ENCODE results near the gene CHST6.
"Not testable (repeated sequence)": the region's sequence is repeated elsewhere in the genome, so short reads cannot be mapped to it uniquely, and the experiment has no call there.

Gene CHST6

GRCh38 chr16:75495076-75495674 is at the start of gene CHST6:
Gene CHST6 (minus strand): TSS chr16:75495441. CDS start chr16:75479828, 15,613 bp downstream.
- no peak for DNase-seq (ENCODE audit: low read depth)

GRCh38 chr16:75542462-75542861 is 47.2 kb upstream of the CHST6 start:
- not testable (repeated sequence) for DNase-seq (ENCODE audit: low read depth)

- DNase-seq (ENCODE audit: low read depth), result no peak
These were observed 46.0 kb upstream of the CHST6 start for GRCh38 chr16:75541236-75541635.

- DNase-seq (ENCODE audit: low read depth), result not testable (repeated sequence)
These were observed 43.8 kb upstream of the CHST6 start for GRCh38 chr16:75538882-75539565.

DNA sequence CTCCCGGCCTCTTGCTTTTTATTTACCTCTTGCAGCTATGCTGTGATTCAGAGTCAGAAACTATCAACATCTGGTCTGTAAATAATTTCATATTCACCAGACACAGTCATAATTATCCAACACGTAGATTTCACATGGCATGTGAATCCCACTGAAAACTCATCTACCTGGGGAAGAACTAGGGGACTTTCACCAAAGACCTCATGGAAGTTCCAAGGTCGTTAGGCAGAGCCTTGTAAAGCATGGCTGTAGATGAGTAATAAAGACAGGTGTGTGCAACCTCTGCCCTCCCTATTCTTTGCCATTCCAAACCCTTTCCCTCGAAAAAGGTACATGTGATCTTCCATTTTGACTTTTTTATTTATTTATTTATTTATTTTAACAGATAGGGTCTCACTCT is 42.5 kb upstream of the CHST6 start:
- DNase-seq (ENCODE audit: low read depth), result no peak

GRCh38 chr16:75535901-75536300 is 40.7 kb upstream of the CHST6 start, which contains the start of gene CHST5:
Gene CHST5 (minus strand): TSS chr16:75536108. CDS start chr16:75530384, 5,724 bp downstream.
- DNase-seq (ENCODE audit: low read depth), result no peak

- DNase-seq (ENCODE audit: low read depth), result no peak
These were observed 40.1 kb upstream of the CHST6 start for GRCh38 chr16:75535211-75535843.

DNA sequence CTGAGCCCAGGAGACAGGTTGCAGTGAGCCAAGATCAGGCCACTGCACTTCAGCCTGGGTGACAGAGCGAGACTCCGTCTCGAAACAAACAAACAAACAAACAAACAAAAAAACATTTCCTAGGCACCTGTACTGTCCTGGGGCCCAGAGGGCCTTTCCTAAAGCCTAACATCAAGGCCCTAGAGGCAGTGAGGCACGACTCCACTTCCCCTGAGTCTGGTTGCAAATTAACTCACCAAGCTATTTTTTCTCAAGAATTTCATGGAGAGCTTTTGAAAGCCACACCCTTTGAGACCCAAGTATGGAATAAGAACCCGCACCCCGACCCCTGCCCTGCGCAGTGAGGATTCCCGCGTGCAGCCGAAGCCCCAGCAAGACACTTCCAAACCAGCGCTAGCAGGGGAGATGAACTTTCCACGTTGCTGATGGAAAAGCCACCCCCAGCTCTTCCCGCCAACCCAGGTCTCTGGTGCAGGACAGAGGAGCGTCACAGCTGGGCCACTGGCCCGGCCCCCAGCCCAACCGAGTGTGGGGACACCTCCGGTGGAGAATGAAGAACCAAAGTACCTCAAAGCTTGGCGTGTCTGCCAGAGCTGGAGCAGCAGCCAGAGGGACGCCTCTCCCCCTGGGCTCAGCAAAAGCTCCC is 39.4 kb upstream of the CHST6 start:
- no peak for DNase-seq (ENCODE audit: low read depth)

DNA sequence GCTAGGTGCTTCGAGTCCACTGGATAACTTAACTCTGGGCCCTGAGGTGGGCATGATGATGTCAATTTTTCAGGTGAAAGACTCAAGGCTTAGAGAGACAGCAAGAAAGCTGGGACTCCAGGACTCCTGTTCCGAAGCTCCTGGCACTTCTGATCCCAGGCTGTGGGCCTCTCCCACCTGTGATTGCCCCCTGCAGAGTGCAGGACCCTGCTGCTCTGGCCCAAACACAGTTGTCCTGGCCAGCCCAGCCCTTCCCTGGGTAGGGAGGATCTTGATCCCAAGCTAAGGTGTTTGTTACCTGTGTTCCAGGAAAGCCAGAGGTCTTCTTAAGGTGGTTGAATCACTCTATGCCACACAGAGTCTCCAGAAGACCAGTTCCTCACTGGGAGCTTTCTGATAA is 37.5 kb upstream of the CHST6 start:
- DNase-seq (ENCODE audit: low read depth), result no peak

- DNase-seq (ENCODE audit: low read depth), result no peak
These were observed 37.0 kb upstream of the CHST6 start for GRCh38 chr16:75532142-75532765.

- DNase-seq (ENCODE audit: low read depth), result no peak
These were observed 34.7 kb upstream of the CHST6 start for GRCh38 chr16:75529959-75530358.

DNA sequence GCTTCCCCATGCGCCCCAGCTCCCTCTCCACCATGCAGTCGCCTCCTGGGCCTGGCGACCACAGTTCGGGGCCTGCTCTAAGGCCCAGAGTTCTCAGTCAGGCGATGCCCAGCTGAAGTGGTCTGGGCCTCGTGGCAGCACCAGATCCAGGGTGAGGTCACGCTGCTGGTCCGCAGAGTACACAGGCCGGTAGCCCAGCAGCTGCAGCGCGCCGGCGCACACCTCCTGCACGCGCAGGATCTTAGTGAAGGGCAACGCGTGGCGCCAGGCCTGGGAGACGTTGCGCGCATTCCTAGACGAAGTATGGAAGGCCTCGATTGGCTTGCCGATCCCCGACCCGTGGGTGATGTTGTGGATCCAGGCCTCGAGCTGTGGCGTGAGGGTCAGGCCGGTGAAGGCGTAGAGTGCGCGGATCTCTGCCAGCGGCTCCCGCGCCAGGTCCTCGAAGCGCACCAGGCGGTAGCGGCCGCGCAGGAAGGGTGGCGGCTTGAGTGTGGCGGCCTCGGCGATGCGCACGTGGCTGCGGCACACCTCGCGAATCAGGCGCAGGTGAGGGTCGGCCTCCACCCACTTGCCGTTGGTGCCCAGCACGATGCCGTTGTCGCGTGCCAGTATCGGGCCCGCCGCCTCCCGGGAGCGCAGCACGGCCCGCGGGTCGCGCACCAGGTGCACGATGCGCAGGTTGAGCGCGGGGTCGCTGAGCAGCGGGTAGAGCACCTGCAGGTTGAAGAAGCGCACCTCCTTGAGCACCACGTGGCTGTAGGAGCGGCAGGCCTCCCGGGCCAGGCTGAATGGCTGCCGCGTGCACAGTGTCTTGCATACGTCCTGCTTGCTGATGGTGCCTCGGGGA is 34.0 kb upstream of the CHST6 start:
- no peak for DNase-seq (ENCODE audit: low read depth)

- no peak for DNase-seq (ENCODE audit: low read depth)
These were observed 32.6 kb upstream of the CHST6 start for GRCh38 chr16:75527825-75528299.

DNA sequence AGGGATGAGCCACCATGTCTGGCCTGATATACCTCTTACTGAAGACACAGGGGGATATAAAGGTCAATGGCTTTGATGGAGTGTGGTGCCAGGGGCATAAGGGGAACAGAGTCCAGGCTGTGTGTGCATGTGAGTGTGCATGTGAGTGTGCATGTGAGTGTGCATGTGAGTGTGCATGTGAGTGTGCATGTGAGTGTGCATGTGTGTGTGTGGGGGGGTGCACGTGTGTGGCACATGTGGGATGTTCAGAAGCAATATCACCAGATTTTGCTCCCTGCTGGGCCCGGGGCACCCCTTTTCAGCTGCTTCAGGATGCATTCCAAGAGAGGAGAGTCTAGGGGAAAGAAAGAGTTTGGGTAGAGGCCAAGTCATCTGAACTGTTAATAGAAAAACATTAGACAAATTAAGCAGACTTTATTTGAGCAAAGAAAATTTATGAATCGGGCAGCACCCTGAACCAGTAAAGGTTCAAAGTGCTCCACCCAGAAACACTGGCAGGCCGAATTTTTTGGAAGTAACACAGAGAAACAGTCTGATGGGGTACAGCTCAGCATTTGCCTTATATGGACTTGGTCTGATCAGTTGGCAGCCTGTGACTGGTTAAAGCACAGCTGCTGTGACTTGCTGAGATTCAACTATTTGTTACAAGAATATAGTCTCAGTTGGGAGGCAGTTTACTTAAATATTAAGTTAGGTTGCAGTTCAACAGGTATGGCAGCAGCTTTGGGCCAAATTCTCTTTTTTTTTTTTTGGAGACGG is 31.0 kb upstream of the CHST6 start:
- DNase-seq (ENCODE audit: low read depth), result no peak

DNA sequence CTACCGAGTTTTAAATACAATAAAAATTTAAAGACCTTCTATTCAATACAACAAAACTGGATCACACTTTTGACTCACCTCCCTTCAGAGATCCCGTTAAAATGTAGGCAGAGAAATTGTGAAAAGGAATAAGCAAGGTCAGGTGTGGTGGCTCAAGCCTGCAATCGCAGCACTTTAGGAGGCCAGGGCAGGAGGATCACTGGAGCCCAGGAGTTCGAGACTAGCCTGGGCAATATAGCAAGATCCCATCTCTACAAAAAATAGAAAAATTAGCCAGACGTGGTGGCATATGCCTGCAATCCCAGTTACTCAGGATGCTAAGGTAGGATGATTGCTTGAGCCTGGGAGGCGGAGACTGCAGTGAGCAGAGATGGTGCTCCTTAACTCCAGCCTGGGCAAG is 23.9 kb upstream of the CHST6 start:
- DNase-seq (ENCODE audit: low read depth), result no peak

DNA sequence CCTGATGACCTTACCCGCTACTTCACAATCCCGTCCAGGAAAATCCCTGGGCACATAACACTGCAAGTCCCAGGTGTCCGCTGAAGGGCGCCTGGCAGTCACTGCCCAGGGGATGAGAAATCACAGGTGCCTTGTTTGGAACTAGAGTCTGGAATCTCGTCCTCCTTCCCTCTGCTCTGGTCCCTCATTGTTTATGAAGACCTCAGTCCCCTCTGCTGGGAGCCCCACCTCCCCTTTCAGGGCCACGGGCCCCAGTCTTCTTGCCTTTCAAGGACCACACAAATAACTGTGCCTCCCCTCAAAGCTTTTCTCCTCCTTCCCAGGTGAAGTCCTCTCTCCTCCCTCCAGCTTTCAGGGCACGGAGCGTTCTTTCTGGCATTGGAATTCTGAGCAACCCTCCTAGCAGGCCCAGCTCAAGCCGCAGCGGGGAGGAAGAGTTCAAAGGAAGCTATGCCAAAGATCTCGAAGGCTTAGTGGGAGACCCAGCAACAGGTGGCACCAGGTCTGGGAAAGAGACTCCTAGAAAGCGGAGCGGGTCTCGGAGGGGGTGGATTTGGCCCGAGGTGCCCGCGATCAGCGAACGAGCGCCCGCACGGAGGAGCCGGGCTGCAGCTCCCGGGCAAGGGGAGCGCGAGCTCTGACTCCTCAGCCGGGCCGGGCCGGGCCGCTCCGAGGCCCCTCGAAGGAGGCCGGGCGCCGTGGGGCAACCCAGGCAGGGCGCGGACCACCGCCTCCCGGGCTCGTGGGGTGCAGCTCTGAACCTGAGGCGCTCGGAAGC is 21.1 kb upstream of the CHST6 start:
- not testable (repeated sequence) for DNase-seq (ENCODE audit: low read depth)

GRCh38 chr16:75514296-75514695 is 19.1 kb upstream of the CHST6 start:
- DNase-seq (ENCODE audit: low read depth), result no peak

GRCh38 chr16:75506574-75506973 is 11.3 kb upstream of the CHST6 start:
- peak; percentile 39 for DNase-seq (ENCODE audit: low read depth)

DNA sequence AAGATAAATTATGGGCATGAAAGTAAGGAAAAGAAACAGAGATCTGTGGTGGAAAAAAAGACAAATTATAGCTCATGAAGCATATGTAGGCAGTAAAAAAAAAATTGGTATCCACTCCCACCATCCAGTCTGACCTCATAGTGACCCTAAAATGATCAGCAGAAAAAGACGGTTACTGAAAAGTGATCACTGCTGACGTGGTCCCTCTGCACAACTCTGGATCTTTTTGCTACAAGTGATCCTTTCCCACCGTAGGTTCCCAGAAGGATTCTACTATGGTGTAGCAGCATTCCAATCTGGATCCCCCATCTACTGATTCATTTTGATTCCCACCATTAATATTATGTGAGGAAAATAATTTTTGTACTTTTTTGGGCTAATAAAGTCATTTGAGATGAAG is 10.9 kb upstream of the CHST6 start:
- no peak for DNase-seq (ENCODE audit: low read depth)

GRCh38 chr16:75503801-75504200 is 8.6 kb upstream of the CHST6 start:
- DNase-seq (ENCODE audit: low read depth), result no peak
